ENCODE data around the gene HTRA2. TPM values are rescaled to one million over a fixed set of nuclear protein-coding genes. Genes with fewer than 3 reads are reported as not detected.

Gene HTRA2
- total RNA-seq, 1 donor from 2014 or later, result 31.0 TPM

DNA sequence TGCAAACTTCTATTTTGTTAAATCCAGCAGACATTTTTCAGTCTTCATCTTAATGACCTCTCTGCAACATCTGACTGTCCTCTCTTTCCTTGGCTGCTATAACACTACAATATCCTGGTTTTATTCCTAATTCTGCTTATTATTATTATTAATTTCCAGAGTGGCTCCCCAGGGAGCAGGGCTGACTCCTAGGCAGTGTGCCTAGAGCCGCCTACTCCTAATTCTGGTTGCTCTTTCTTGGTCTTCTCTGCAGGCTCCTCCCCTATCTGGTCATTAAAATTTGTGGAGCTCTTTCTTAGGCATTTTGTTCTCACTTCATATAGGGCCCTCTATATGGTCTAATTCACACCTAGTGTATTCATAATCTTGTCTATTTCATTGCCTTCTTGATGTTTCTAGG lies 13.2 kb downstream of the HTRA2 start:
- DNase-seq (ENCODE audit: low spot score), result no peak

- no peak for DNase-seq (ENCODE audit: low spot score)
These were observed 14.9 kb downstream of the HTRA2 start for GRCh38 chr2:74544634-74545033.

DNA sequence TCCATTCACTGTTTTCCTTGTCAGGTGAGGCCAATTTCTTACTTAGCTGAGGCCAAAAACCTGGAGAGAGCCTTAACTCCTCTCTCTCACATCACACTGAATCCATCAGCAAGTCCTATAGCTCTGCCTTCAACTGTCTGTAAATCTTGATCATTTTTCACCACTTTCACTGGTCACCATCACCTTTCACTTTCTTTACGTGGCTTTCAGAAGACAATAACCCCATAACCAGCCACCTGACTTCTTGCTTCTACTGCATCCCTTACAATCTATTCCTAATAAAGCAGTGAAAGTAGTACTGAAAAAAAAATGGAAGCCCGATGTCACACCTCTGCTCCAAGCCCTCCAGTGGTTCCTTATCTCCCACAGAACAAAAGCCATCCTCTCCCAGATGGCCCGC lies 16.3 kb downstream of the HTRA2 start:
- DNase-seq (ENCODE audit: low spot score), result no peak

DNA sequence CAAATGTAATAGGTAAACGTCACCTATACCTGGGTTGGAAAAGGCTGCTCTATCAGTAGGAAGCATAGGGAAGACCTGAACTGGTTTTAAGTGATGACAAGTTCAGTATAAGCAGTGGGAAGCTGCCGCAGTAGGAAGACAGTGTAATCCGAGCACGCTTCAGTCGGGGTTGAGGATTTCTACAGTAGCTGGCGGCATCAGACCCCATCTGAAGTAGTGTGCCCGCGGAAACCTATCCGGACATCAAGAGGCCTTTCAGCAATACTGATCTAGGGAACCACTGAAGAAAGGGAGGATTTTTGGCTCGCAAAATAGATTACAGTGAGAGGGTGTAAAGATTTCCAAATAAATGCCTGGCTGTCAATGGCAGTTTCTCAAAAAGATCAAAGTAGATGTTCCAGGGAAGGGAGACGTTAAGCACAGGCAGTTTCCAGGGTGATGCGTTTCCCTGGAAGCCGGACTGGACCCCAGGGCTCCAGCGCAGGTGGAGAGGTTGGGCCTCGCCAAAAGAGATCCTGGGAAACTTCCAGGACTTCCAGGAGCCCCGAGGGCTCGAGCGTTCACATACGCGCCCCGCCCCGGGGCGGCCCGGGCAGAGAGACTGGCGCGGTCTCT lies 18.7 kb downstream of the HTRA2 start:
- DNase-seq (ENCODE audit: low spot score), result no peak

DNA sequence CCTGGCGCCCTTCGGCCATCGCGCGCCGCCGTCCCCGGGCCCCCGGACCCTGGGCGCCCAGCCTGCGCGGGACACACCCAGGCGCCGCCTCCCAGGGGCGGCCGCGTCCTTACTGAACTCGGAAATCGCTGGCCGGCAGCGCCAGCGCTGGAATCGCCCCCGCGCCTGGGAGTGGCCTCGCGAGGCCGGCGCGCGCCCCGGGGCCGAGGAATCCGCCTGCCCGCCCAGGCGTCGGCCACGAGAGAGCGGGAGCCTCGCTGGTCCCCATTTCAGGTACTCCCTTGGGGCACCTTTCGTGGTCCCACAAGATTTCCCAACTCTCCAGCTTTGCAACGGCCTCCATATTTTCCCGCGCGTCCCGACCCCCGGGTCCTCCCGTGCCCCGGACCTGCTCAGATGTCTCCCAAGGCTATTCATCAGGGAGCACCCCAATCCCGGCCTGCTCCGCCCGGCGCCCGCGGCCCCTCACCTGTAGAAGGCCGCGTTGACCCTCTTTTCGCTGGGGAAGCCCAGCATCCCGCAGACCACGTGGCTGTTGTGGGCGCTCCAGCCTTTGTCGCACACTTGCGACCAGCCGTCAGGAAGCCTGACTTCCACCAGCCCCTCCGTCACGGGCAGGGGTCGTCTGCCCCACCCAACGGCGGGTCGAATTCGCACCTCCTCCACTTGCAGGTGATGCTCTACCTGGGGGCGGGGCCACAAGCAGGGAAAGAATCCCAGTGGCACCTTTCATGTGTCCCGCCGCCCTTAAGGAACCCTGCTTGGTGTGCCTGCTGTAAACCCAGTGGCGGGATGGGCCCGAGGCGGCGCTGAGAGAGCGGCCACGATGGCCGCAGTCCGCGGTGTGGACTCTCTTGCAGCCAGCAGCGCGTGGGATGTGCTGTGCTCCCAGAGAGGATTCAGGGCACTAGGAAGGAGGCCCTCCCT lies 19.4 kb downstream of the HTRA2 start:
- DNase-seq (ENCODE audit: low spot score), result peak; percentile 37

DNA sequence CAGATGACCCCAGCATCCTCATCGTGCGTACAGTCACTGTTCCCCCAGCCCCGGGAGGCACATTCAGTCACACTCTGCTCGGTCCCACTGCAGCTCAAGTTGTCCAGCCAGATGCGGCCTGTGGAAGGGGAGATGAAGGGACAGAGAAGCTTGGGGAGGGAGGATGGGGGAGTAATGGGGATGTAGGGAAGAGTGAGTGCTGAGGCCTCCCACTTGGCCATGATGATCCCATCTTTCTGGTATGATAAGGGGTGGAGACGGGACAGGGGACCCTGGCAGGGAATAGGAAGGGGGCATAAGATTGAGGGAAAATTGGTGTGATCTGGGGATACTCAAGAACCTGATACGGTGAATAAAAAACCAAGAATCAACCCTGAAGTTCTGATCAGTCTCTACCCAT lies 20.5 kb downstream of the HTRA2 start:
- no peak for DNase-seq (ENCODE audit: low spot score)

DNA sequence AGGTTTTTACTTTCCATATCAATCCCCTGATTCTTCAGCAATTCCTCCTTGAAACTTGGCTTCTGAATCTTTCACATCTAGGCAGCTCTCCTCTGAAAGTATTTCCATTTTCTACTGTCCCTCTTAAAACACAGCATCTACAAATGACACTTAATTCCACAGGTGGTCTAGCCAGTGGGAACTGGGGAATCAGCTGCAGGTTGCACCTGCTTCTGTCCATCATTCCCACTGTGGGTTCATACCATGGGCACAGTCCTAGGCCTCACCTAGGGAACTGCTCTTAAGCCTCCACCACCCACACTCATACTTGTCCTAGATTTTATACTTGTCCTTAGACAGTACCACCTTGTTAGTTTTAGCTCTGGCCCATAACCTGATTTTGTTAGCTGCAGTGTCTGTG lies 21.8 kb downstream of the HTRA2 start:
- no peak for DNase-seq (ENCODE audit: low spot score)

DNA sequence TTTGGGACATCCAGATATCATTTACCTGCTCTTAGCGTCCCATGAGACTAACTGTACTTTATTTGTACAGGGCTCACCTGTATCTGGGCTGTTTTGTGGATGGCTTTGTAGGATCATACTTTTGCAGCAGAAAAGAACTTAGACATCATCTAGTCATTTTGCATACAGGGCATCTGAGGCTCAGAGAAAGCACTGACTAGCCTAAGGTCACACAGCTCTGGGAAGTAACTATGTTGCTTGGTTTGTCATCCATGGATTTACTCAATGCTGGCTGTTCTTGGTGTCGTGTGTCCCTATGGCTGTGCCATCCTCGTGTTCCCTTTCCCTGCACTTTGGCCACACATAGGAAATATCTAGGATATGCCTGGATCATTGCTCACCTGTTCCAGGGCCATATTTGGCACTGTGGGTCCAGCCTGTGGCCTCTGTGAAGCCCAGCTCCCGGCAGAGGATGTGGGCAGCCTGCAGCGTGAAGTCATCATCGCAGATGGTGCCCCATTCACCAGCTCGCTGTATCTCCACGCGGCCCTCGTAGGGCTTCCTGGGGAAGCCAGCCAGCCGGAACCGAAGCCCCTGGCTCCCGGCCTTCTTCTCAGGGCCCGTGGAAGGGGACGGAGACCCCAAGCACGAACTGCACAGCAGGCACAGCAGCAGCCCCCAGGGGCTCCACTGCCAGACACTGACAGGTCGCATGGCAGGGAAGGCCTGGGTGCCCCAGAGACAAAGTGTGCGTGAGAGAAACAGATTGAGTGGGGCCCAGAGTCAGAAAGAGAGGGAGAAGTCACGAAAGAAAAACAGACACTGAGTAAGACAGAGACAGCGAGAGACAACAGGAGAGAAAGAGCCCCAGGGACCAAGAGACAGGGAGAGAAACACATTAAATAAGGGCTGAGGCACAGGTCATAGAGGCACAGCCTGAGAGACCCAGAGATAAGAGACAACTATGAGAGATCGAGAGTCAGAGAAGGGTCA lies 22.5 kb downstream of the HTRA2 start:
- DNase-seq (ENCODE audit: low spot score), result no peak

GRCh38 chr2:74552914-74553811 lies 23.4 kb downstream of the HTRA2 start:
- DNase-seq (ENCODE audit: low spot score), result no peak

DNA sequence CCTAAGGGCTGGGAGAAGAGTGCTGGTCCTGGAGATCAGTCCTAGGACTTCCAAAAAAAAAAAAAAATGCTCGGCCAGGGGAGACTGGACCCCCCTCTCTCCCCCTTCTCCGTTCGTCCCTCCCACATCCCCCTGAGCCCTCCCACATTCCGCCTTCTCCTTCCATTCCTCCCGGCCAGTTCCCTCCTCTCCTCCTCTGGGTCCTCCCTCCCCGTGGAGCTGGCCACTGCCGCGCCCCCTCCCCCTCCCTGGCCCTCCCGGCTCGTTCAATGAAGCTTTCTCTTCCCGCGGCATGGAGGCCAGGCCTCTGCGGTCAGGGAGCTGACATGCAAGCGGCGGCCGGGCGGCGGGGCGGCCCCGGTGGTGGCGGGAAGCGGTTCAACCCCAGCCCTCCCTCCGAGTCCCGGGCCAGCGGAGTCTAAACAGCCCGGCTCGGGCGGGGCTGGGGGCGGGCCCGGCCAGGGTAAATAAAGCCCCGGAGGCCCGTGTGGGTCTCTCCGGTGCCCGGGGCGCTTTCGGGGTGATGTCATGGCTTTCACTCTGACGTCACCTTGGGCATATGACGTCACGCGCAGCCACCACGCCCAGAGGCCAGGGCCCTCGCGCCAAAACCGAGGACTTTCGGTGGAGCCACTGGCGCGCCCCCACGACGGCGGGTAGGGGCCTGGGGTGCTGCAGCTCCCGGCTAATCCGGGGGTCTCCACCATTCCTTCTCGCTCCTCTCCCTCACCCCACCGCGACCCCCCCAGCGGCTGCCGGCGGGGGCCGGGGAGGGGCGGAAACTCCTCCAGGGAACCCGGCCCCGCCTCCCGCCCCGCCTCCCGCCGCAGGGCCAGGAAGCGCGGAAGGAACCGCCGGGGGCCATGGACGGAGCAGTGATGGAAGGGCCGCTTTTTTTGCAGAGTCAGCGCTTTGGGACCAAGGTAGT lies 24.4 kb downstream of the HTRA2 start, which contains the start of the genes DOK1 and LOXL3:
TSS of gene DOK1 (plus strand) at position 829 of the 928 bp plus-strand sequence. CDS start at position 864, 35 bp downstream.
TSS of gene LOXL3 (minus strand) at position 51 of the 928 bp plus-strand sequence. CDS start 1,308 bp downstream, outside the sequence.
- DNase-seq (ENCODE audit: low spot score), result peak; percentile 87

- DNase-seq (ENCODE audit: low spot score), result peak; percentile 33
These were observed 25.2 kb downstream of the HTRA2 start for GRCh38 chr2:74554820-74555531.

DNA sequence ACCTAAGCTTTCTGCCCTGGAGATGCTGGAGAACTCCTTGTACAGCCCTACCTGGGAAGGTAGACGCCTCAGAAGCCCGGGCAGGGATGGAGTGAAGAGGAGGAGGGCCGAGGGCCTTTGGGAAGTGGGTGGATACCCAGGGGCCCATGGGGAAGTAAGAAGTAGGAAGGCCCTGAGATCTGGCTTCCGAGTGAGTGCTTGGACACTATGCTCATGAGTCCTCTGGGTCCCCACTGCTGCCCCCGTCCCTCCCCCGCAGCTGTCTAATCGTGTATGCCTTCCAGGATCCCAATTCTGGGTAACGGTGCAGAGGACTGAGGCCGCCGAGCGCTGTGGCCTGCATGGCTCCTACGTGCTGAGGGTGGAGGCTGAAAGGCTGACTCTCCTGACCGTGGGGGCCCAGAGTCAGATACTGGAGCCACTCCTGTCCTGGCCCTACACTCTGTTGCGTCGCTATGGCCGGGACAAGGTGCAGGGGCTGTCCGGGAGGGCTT lies 25.9 kb downstream of the HTRA2 start:
- no peak for DNase-seq (ENCODE audit: low spot score)

DNA sequence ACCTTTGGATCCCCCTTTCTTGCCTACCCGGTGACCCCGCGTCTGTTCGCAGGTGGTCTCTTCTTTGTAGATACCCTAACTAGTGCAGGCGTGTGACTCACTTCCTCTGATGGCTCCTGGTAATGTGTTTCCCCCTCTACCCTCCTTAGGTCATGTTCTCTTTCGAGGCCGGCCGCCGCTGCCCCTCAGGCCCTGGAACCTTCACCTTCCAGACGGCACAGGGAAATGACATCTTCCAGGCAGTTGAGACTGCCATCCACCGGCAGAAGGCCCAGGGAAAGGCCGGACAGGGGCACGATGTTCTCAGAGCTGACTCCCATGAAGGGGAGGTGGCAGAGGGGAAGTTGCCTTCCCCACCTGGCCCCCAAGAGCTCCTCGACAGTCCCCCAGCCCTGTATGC lies 26.4 kb downstream of the HTRA2 start:
- no peak for DNase-seq (ENCODE audit: low spot score)

- DNase-seq (ENCODE audit: low spot score), result no peak
These were observed 27.2 kb downstream of the HTRA2 start for GRCh38 chr2:74556831-74557370.

- no peak for DNase-seq (ENCODE audit: low spot score)
These were observed 28.8 kb downstream of the HTRA2 start for GRCh38 chr2:74558284-74559230.

GRCh38 chr2:74559912-74560311 lies 30.2 kb downstream of the HTRA2 start:
- DNase-seq (ENCODE audit: low spot score), result no peak

GRCh38 chr2:74560591-74560990 lies 30.9 kb downstream of the HTRA2 start:
- no peak for DNase-seq (ENCODE audit: low spot score)
